Stimulated activated effector memory CD8-positive, alpha-beta T cell treated with anti-CD3 and anti-CD28 coated beads, Interleukin-12 subunit alpha, Interleukin-12 subunit beta, amount 100 ng/mL, for 72 hours (primary cell): ENCODE results near the gene UTF1.

Experiments
- ATAC-seq: fragments of 150-1000 bp; cut with Tn5 transposase; 2 replicates; pipeline ENCODE4 v1.10.0; 2021
- DNase-seq, 2 donors: peaks; one replicate each; pipeline ENCODE4 v3.0.0; 2021 to 2022; ENCODE audit warnings: low spot score in 2 of 2
- H3K27ac Mint-ChIP-seq: one replicate; pipeline ENCODE4 v1.8.0; 2022; ENCODE audit warnings: mild to moderate bottlenecking, mixed read lengths
- H3K36me3 Mint-ChIP-seq: one replicate; pipeline ENCODE4 v1.8.0; 2022; ENCODE audit warnings: mild to moderate bottlenecking, mixed read lengths
- H3K4me1 Mint-ChIP-seq: one replicate; pipeline ENCODE4 v1.8.0; 2022; ENCODE audit warnings: mixed read lengths
- H3K4me3 Mint-ChIP-seq: one replicate; pipeline ENCODE4 v1.8.0; 2022; ENCODE audit warnings: mild to moderate bottlenecking, mixed read lengths
- H3K9me3 Mint-ChIP-seq: one replicate; pipeline ENCODE4 v1.8.0; 2022; ENCODE audit warnings: mixed read lengths

The UTF1 gene

GRCh38 chr10:133276435-133277201 lies 46.6 kb downstream of the UTF1 start, which contains the start of gene ADAM8:
ADAM8 (minus strand) TSS chr10:133276868; CDS start chr10:133276817, 51 bp downstream.
- H3K27ac Mint-ChIP-seq, result peak within 1 kb of the TSS; percentile 88
- peak within 1 kb of the TSS; percentile 88 for H3K4me3 Mint-ChIP-seq
- H3K4me1 Mint-ChIP-seq, result peaks cover 36% of the 10 kb centered on the region
- no peaks in the 10 kb centered on the region for H3K9me3 Mint-ChIP-seq
- H3K36me3 Mint-ChIP-seq, result peaks cover 47% of the 10 kb centered on the region
- DNase-seq (peak; percentile 58 to 80), ATAC-seq (peak; percentile 57)

- DNase-seq (no peak), ATAC-seq (no peak)
- Mint-ChIP-seq H3K4me1 (peaks cover 36% of the 10 kb centered on the region), H3K36me3 (peaks cover 47% of the 10 kb centered on the region), H3K4me3 (peak overlapping the region; percentile 88), H3K27ac (peak overlapping the region; percentile 45), H3K9me3 (no peaks in the 10 kb centered on the region)
These were observed 47.4 kb downstream of the UTF1 start for GRCh38 chr10:133277277-133277992.

GRCh38 chr10:133277993-133278576 lies 48.1 kb downstream of the UTF1 start:
- Mint-ChIP-seq H3K27ac (peak overlapping the region; percentile 95), H3K4me1 (peaks cover 36% of the 10 kb centered on the region), H3K9me3 (no peaks in the 10 kb centered on the region), H3K36me3 (peaks cover 43% of the 10 kb centered on the region), H3K4me3 (peak overlapping the region; percentile 88)
- ATAC-seq, result no peak
- DNase-seq, result no peak

- Mint-ChIP-seq H3K4me3 (peak overlapping the region; percentile 88), H3K4me1 (peaks cover 36% of the 10 kb centered on the region), H3K36me3 (peaks cover 45% of the 10 kb centered on the region), H3K9me3 (no peaks in the 10 kb centered on the region), H3K27ac (peak overlapping the region; percentile 95)
- DNase-seq (peak; percentile 62 to 88), ATAC-seq (peak; percentile 78)
These were observed 48.7 kb downstream of the UTF1 start for GRCh38 chr10:133278577-133279265.

- H3K9me3 Mint-ChIP-seq, result no peaks in the 10 kb centered on the region
- DNase-seq (peak in 1 of 2 donors; percentile 49), ATAC-seq (no peak)
- peak overlapping the region; percentile 88 for H3K4me3 Mint-ChIP-seq
- H3K27ac Mint-ChIP-seq, result peak overlapping the region; percentile 95
- H3K4me1 Mint-ChIP-seq, result peaks cover 34% of the 10 kb centered on the region
- peaks cover 50% of the 10 kb centered on the region for H3K36me3 Mint-ChIP-seq
These were observed 49.6 kb downstream of the UTF1 start for GRCh38 chr10:133279326-133280226.

GRCh38 chr10:133280391-133281059 lies 50.5 kb downstream of the UTF1 start:
- no peak overlapping the region for H3K4me3 Mint-ChIP-seq
- H3K36me3 Mint-ChIP-seq, result peaks cover 50% of the 10 kb centered on the region
- no peak for ATAC-seq
- DNase-seq, result peak in 1 of 2 donors; percentile 49
- H3K4me1 Mint-ChIP-seq, result peaks cover 29% of the 10 kb centered on the region
- no peaks in the 10 kb centered on the region for H3K9me3 Mint-ChIP-seq
- peak overlapping the region; percentile 95 for H3K27ac Mint-ChIP-seq

- Mint-ChIP-seq H3K4me1 (peaks cover 32% of the 10 kb centered on the region), H3K27ac (no peak overlapping the region), H3K36me3 (peaks cover 50% of the 10 kb centered on the region), H3K9me3 (no peaks in the 10 kb centered on the region), H3K4me3 (no peak overlapping the region)
- DNase-seq (no peak), ATAC-seq (no peak)
These were observed 51.1 kb downstream of the UTF1 start for GRCh38 chr10:133281084-133281483.
